GM18502 (cell line): Measurements from ENCODE around the gene PSMB11.

Experiments used
- ATAC-seq: cut with Tn5 transposase; IDR thresholded peaks from one replicate; pipeline ENCODE4 v1.9.1; 2021; ENCODE audit warnings: mild to moderate bottlenecking; ENCODE audit not compliant: unreplicated experiment, poor library complexity

Gene PSMB11

DNA sequence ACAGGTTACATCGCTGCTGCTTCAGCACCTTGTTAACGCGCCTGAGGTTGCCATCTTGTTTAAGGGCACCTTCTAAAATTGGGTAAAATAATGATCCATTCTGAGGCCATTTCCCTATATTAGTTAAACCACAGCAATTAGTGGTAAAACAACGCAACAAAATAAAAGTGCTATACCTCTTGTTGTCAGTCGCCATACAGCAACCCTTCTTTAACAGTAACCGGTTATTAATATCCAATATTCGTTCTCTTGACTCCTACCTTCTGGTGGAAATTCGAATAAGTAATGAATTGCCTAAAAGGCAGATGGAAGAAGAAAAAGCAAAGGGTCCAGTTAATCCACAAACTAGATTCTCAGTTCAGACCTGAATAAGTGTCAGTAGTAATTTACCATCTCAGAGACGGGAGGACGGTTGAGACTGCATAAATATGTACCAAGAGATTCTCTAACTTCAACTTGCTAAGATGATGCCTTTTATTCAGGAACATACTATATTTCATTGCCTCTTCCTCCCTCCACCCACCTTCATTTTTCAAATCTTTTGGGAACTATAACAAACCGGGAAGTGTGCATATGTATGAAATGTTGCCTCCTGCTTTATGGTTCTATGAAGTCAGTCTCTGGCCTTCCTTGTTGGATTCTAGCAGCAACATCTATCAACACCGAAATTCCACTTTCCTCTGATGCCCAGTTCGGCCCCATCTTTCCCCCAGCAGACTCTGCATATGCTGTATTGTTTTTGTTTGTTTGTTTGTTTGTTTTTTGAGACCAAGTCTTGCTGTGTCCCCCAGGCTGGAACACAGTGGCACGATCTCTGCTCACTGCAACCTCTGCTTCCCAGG lies 6.5 kb upstream of the PSMB11 start:
- ATAC-seq, result no peak

DNA sequence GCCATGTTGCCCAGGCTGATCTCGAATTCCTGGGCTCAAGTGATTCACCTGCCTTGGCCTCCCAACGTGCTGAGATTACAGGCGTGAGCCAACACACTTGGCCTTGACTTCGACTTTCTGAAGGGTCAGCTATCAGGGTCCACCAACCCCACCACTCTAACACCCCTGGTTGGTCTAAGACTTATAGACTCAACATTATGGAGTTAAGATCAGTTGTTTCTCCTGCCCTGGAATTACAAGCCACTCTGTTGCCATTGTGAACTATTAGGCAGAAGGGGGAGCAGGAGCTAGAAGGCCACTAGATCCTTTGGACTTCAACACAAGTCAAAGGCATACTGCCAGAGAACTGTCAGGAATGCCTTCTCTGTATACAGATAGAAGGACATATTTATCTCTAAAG lies 1.9 kb upstream of the PSMB11 start:
- ATAC-seq, result no peak

DNA sequence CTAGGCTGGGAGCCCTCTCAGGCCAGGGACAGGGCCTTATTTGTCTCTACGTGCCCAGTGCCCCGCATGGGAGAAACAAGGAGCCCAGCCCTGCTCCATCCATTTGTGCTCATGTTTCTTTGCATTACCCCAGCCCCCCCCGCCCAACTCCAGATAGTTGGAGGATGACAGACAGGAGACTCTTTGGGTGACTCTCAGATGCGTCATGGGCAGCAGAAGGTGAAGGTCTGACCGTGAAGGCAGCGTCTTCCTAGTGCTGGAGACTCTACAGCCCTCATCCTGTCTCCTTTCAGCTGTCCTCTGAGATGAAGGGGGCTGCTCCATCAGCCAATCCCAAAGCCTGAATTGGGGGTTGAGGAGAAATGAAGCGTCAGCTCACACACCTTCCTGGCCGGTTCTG lies 283 bp upstream of the PSMB11 start:
- ATAC-seq, result no peak

DNA sequence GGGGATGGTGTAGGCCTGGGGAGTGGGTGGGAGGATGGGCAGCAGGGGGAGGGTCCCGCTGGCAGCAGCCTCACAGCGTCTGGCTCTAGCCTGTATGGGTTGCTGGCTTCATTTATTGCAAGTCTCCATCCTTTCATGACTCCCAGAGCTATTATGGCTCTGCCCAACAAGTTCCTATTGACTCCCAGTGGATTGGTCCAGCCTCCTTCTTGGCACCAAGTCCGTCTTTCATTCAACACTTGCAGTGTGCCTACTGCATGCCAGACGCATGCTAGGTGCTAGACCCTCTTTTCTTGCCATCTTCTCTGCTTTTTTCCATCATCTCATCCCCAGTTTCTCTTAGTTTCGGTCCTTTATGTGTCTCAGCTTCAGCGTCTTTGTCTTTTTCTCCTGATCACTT lies 1.1 kb downstream of the PSMB11 start:
- no peak for ATAC-seq

DNA sequence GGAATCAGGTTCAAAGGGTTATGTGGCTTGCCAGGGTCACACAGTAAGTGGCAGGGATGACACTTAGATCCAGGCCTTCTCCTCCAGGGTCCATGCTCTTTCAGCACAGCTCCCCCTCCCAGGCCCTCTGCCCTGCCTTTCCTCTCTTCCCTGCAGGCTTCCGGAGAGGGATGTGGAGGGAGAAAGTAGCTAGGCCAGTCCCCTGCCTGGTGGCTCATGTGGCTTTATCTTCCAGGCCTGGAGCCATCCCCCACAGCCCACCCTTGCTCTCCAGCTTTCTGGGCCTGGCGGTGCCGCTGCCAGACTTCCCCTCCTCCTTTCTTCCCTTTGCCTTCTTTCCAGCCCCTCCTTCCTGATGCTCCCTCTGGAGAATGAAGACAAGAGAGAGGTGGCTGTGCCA lies 1.7 kb downstream of the PSMB11 start:
- no peak for ATAC-seq

DNA sequence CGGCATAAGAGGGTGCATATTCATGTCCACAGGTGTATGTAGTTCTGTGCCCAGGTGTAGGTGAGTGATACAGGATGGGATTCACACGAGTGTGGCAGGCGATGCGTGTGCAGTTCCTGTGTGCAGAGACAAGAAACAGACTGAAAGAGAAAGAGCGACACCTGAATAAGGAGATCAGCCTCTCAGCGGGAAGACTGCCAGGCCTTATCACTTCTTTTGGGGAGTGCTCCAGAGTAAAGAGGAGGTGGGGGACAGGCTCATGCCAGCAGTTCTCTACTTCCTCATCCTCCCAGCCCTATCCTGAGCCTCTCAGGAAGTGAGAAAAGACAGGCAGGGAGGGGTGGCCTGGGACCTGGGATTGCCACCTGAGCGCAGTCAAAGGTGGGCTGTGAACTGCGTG lies 2.8 kb downstream of the PSMB11 start:
- no peak for ATAC-seq

DNA sequence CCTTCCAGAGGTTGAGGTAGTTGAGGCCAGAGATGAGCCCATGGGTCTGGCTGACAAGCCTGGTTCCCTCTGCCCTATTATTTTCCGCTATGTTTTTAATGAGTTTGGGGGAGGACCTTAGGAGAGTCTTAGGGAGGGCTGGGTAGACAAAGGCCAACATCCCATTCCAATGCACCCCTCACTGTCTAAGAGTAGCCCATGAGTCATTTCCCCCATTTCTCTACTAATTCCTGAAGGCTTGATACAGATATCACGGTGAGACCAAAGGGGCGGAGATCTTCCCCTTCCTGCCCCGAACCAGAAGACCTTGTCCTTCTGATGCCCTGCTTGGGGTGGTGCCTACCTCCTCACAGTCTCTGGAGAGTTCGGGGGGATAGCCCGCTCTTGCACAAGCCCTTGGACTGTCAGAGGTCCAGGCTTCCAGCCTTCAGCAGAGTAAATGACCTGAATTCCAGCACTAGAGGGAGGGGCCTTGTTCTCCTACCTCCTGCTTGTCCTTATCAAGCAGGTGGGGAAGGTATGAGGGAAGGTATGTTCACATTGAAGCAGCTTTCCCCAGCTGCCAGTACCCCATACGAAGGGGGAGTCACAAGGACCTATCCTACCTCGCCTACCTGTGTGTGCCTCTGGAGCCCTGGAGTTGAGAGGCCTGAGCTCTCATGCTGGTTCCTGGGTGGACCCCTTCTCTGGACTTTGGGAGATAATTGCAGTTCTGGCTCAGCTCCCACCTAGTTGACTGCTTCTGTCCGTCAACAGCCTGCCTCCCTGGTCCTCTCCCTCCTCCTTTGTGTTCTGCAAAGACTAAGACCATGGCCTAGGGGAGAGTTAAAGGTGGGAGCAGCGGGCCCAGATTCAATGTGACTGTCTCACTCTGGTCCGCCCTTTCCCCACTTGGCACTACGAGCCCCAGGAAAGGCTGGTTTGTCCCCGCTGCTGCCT lies 3.7 kb downstream of the PSMB11 start:
- ATAC-seq, result no peak

DNA sequence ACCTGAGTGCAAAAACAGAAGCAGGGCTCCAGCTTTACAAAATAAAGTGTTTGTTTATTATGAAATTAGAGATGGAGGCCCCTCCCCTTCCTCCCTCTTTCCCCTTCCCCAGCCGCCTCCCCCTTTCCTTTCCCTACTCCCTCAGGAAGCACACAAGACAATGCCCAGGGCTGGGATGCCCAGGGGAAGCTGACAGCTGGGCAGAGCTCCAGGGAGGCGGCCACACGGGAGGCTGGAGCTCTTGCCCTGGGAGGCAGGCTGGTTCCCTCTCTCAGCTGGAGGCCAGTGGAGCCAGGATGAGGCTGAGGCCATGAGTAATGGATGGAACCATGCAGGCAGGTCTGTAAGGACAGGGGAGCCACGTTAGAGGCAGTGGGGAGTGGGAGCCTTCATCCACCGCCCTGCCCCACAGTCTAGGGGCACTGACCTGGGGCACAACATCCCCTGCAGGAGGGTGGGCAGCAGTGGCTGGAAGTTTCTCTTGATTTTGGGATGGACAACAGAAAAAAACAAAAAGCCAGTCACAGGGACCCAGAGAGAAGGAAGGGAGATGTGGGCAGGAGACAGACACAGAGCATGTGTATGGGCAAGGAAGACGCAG lies 5.1 kb downstream of the PSMB11 start:
- no peak for ATAC-seq

DNA sequence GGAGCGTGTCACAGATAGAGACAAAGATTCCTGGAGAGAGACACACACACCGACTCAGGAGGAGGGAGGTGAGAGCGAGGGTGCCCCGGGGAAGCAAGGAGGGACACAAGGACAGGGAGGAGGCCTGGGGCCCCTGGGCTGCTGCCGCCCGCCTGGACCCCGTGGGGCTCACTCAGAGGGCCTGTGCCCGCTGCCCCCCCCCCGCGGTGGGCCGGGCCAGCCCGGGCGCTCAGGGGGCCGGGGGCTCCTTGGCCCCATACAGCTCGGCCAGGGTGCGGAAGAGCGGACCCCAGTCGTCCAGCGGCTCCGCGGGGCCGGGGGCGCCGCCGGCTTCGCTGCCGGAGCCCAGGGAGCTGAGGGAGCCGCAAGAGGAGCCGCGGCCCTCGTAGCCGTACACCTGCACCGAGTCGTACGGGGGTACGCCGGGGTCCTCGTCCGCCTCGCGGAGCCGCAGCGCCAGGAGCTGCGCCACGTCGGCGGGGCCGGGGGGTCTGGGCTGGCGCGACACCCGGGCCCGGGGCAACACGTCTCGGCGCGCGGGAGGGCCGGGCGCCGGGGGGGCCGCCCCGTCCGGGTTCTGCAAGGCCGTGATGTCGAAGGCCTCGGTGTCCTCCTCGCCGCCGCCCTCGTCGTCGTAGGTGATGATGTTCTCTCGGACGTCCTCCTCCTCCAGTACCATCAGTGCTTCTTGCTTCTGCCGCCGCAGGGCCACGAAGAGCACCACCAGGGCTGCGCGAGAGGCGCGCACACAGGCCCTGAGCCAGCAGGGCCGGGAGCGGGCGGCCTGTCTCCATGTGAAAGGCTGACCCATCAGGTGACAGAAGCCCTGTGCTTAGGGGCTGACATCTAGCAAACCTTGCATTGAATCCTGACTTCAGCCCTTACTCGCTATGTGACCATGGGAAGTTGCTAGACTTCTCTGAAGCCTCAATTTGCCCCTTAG lies 6.0 kb downstream of the PSMB11 start:
- no peak for ATAC-seq

DNA sequence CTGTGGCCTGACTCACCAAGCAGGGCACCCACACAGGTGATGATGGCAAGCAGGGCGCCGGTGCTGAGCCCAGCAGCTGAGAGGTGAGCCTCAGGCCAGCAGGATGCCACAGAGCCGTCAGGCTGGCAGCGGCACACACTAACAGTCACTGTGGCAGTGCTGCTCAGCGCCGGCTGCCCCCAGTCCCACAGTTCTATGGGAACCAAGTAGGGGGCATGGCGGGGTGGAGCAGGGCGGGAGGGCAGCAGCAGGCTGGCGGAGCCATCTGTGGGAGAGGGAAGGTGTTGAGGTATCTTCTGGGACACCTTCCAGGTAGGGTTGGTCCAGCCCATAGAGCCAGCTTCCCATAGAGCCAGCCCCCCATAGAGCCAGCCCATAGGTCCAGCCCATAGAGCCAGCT lies 7.0 kb downstream of the PSMB11 start:
- ATAC-seq, result no peak

DNA sequence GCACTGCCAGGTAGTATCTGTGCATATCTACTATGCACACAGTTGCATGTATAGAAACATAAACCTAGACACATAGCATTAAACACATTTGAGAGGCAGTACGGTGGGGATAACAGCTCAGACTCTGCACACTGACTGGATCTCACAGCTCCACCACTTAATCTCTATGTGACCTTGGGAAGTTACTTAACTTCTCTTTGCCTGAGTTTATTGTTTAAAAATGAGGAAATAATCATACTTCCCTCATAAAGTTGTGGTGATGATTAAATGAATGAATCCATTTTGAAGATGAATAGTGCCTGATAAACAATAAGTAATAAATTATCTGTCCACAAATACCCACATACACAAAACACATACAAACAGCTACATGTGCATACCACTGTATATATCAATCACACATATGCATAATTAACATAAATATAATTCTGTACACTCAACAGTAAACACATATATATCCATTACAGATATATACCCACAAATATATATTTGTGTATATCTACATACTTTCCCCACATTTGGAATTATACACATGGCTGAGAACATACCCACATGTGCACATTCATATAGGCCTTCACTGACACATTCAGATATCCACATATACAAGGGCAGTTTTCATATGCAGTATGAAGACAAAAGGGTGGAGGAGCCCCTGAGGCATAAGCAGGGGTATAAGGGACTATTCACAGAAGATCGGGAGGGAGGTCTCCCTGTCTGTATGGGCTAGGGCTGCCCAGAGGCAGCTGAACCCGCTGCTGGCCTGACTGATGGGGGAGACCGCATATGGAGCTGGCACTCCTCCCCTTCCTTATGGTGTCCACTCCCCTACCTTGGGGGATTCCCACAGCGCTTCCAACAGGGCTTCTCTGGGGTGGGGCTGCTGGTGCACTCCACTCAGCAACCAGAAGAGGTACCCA lies 9.4 kb downstream of the PSMB11 start:
- no peak for ATAC-seq

DNA sequence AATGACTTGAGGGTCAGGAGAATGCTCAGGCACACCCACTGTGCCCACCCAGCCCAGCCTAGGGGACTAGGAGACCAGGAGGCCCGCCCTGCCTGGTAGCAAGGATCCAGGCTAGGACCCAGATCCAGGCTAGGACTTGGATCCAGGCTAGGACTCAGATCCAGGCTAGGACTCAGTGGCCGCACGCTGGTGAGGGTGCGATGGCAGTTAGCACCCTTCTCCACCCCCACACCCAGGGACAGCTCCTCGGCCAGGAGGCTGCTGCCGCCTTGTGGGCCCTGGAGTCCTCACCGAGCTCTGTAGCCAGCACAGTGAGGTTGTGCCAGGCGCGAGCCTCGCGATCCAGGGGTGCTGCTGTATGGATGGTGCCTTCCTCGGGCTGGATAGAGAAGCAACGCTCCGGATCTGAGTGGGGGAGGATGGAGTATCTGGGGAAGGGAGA lies 10.2 kb downstream of the PSMB11 start:
- no peak for ATAC-seq

DNA sequence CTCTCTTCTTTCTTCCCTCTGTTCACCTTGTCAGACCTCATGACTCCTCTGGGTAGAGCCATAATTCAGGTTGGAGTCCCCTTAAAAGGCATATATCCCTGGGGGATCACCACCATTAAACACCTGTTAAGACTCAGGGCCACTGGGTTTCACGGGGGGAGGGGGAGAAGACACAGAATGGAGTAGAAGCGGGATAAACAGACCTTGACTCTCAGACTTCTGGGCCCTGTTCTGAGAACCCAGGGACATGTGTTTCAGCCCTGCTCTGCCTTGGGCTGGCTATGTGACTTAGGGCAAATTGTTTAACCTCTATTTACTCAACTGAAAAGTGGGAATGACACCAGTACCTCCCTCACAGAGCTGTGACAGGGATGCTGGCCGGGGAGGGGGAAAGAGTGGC lies 10.7 kb downstream of the PSMB11 start:
- no peak for ATAC-seq

DNA sequence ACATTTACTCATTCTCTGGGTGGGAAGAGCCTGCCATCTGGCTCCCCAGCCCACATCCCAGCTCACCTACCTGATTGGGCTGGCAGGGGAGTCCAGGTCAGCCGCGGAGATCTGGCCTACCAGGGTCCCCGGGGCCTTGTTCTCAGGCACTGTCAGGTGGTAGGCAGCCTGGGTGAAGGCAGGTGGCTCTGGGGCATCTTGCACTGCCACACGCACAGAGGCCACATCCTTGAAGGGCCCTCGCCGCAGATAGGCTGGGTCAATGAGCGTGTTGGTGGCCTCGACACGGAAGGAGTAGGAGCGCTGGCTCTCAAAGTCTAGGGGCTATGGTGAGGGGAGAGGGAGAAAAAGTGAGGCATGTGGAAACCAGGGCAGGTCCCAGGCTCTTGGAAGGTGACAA lies 11.4 kb downstream of the PSMB11 start:
- ATAC-seq, result no peak

DNA sequence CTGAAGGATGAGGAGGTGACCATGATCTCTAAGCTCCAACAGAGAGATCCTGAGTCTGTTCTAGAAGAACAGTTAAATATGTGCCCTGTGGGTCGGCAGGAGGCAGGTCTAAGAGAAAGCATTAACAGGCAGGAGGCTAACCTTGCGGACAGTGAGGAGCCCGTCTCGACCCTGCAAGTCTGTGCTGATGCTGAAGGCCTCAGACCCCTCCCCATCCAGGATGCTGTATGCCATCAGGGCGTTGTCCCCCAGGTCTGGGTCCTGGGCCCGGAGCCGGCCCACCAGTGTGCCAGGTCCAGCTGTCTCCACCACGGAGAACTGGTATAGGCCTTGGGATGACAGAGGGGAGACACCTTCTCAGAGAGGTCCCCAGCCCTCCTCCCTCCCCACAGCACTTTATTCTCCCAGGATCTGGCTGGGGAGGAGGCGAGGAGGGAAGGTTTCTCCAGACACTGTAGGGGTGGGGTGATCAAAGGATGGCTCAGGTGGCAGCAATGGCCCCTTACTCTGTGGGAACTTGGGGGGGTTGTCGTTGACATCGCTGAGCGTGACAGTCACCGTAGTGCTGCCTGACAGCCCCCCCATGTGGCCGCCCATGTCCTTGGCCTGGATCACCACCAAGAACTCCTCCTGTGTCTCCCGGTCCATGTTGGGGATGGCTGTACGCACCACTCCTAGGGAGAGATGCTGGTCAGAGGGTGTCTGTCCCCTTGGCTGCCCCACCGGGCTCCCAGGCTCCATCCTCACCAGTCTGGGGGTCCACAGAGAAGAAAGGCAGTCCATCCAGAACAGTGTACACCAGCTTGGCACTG lies 12.2 kb downstream of the PSMB11 start:
- ATAC-seq, result no peak

DNA sequence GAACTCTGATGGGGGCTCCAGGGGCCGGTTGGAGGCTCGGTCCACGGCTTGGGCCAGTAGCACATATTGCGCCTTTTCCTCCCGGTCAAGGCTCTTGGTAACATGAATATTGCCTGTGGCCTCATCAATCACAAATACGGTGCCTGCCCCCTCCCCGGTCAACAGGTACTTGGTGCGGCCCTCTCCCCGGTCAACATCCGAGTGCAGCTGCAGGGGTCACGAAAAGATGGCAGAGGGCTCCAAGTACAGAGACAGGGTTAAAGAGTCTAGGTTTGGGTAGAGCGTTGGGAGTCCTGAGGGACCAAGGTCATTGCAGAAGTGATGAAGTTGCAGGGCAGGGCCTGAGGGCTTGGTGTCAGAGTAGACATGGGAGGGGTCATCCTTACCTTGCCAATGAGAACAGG lies 13.1 kb downstream of the PSMB11 start:
- no peak for ATAC-seq

DNA sequence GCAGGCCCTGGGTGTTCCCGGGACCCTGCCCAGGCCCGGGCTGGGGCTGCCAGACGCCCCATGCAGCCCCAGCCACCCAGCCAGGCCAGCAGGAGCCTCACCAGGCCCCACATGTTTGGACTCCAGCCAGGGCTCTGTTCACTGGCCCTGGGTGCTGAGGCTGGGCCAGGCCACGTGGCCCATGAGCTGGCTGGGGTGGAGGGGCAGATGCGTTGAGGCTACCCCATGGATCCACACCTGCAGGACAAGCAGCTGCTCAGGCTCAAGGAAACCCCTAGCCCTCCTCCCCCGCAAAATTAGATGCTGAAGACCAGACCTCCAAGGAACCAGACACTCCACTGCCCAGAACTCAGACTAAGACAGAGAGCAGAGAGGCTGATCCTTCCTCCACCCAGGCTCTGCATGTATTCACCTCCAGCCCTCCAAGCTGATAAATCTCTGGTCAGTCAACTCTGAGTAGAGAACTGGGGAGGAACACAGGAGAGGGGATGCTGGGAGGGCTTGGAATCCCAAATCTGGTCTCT lies 13.7 kb downstream of the PSMB11 start:
- ATAC-seq, result no peak
